LNCaP clone FGC (cell line): ENCODE results near the gene LRRFIP1.

Experiments used
- DNase-seq: peaks from one replicate; pipeline ENCODE4 v3.0.0-alpha.2; 2011; ENCODE audit warnings: low read depth
- H3K4me3 ChIP-seq: 2 replicates; pipeline ENCODE4 v1.5.1; 2011; ENCODE audit warnings: mild to moderate bottlenecking, low read depth, low read length, control low read depth
- TF ChIP-seq, protein P1 (sequence below): IDR thresholded peaks from 2 replicates; pipeline ENCODE4 v1.5.1; 2012; ENCODE audit warnings: mild to moderate bottlenecking; ENCODE audit not compliant: control insufficient read depth, insufficient read depth; ENCODE audit errors: extremely low read depth

LRRFIP1 gene

DNA sequence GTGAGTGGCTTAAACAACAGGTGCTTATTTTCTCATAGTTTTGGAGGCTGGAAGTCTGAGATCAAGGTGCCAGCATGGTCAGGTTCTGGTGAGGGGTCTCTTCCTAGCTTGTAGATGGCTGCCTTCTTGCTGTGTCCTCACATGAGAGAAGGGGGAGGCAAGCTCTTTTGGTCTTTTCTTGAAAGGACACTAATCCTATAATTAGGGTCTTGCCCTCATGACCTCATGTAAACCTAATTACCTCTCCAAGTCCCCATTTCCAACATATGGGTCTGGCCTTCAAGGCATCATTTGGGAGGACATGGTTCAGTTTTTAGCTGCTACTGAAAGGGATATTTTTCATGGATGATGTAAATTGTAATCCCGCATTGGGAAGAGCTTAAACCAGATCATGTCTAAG, 189.1 kb downstream of the LRRFIP1 start:
- no peak for DNase-seq
- TF ChIP-seq, protein P1, sequence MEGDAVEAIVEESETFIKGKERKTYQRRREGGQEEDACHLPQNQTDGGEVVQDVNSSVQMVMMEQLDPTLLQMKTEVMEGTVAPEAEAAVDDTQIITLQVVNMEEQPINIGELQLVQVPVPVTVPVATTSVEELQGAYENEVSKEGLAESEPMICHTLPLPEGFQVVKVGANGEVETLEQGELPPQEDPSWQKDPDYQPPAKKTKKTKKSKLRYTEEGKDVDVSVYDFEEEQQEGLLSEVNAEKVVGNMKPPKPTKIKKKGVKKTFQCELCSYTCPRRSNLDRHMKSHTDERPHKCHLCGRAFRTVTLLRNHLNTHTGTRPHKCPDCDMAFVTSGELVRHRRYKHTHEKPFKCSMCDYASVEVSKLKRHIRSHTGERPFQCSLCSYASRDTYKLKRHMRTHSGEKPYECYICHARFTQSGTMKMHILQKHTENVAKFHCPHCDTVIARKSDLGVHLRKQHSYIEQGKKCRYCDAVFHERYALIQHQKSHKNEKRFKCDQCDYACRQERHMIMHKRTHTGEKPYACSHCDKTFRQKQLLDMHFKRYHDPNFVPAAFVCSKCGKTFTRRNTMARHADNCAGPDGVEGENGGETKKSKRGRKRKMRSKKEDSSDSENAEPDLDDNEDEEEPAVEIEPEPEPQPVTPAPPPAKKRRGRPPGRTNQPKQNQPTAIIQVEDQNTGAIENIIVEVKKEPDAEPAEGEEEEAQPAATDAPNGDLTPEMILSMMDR = no peak
- no peak overlapping the region for H3K4me3 ChIP-seq

DNA sequence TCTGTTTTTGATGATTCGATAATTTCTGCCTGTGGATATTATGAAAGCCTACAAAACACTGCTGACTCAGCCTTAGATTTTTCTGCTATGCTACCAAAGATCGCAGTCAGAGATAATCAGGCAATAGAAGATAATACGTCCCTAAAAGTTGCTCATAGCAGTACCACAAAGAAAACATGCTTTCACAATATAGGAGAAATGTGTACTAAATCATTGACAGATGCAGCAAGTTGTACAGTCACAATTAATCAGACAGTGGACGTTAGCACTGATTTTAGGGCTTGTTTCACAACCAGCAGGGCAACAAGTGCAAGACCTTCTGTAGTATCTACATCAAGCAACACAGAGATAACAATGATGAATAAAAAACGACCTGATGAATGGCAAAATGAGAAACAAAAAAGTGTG, 190.7 kb downstream of the LRRFIP1 start:
- no peak overlapping the region for H3K4me3 ChIP-seq
- DNase-seq = no peak
- TF ChIP-seq, protein P1 = no peak

DNA sequence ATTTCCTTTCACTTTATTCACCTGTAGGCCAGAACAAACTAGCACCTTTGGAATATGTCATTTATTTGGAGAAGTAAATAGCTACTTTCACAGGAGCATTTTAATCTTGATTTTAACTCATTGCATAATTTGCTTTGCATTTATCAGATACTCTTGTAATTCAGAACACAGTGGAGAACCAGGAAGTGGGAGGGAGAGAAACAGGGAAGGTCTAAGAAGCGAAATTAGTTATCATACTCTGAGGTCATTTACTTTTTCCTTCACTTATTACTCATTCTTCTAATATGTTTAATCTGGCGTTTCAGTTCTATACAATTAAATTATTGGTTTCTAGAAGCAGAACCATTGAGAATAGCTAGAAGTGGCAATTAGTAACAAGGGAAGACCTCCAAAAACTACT, 191.8 kb downstream of the LRRFIP1 start:
- no peak overlapping the region for H3K4me3 ChIP-seq
- TF ChIP-seq, protein P1 = no peak
- no peak for DNase-seq

DNA sequence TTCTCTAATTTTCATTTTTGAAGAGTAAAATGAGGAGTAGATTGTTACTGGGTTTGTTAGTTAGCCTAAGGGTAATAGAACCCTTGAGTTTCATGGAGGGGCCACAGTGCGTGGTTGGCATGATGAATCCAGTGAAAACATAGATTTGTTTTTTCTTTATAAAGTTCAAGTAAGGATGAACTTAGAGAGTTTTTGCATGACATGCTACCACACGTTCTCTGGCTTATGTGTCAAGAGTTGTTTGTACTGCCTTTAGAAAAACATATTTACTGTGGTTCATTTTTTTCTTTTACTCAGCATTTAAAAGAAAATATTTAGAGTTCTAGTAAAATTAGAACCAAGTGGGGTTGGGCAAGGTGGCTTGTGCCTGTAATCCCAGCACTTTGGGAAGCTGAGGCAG, 193.0 kb downstream of the LRRFIP1 start:
- TF ChIP-seq, protein P1 = no peak
- no peak overlapping the region for H3K4me3 ChIP-seq
- DNase-seq = no peak

DNA sequence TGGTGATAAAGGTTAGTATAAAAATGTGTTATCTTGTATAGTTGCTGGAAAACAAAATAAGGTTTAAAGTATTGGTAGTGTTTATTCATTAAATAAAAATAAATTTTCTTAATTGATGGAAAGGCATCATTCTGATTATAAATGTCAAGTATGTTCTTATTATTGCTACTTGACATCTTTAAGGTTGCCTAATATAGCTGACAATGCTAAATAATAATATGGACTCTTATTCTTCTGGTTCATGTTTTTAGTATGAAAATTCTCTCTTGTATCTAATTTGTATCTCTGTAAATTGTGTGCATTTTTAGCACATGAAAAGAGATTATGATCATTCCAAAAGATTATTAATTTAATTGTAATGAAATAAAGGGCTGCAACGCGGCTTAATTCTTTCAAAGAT, 196.2 kb downstream of the LRRFIP1 start:
- no peak for DNase-seq
- H3K4me3 ChIP-seq = no peak overlapping the region
- TF ChIP-seq, protein P1 = no peak

DNA sequence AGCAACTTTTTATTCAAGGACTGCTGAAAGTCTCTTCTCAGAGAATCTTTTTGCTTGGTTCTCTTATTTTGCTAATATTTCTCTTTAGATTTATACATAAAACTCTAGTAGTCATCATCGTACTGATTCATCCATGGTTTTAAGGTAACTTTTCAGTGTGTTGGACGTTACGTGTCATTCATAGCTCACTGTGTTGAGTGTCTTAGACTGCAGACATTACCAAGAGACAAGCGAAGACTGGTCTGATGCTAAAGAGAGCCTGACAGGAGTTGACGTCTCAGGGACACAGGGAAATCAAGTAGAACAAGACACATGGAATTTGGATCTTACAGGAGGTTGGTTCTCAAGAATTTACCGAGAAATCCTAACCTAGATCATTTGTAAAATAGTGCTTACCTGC, 196.7 kb downstream of the LRRFIP1 start:
- H3K4me3 ChIP-seq = no peak overlapping the region
- DNase-seq = no peak
- TF ChIP-seq, protein P1 = no peak

DNA sequence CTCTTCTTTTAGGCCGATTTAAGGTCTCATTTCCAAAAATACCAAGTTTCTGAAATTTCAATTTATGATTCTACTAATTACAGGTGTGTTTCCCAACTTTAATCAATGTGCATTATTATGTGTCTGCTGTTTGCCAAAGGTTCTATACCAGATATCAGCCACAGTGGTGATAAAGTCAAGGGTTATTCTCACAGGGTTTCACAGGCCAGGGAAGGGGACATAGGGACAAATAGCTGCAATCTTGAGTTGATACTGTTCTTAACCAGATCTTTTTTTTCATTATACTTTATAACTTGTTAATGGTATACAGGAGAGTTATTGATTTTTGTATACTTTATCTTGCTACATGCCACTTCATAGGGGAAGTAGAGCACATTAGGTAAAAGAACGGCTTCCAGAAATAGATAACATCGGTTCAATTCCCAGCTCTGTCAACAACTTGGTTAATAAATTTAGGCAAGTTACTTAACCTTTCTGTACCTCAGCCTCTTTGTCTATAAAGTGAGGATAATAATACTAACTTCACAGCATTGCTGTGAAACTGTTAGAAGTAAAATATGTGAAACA, 200.1 kb downstream of the LRRFIP1 start:
- TF ChIP-seq, protein P1 = no peak
- no peak for DNase-seq
- no peak overlapping the region for H3K4me3 ChIP-seq
